ENCODE measurements around the gene RAB5B. TPM values are rescaled to one million over a fixed set of nuclear protein-coding genes. Genes with fewer than 3 reads are reported as not detected.

The RAB5B gene, protein sequence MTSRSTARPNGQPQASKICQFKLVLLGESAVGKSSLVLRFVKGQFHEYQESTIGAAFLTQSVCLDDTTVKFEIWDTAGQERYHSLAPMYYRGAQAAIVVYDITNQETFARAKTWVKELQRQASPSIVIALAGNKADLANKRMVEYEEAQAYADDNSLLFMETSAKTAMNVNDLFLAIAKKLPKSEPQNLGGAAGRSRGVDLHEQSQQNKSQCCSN
- 39.2 and 45.1 TPM in 2 replicates for total RNA-seq (2014; rRNA removed; shearing (Covaris generic))

DNA sequence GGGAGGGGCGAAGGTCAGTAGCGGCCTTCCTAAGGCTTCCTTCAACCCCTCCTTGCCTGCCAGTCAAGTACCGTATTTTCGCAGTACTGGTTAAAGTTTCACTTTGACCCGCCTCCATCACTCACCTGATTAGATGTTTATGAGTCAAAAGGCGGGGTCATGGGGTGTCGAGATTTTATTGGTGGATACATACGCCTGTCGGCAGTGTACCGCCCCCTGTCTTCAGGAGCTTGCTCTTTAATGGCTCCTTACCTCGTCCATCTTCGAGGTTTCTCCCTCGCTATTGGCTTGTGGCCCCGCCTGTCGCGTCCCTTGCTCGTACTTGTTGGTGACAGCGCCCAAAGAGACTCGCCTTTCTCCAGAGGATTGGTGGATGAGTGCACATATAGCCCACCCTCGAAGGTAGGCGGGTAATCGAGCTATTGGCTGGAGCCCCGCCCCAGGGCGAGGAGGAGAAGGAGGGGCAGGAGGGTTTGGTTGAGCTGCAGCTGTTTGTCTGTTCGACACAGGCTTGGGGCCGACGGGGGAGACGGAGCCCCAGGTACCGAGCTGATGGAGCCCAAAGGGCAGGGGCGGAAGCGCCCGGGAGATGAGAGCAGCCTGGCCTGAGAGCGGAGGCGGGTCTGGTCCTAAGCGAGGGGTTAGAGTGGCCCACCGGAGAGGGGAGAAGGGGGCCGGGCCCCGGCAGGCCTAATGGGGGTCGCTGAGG is at the start of gene RAB5B:
RAB5B (plus strand) TSS at position 480 of the 709 bp plus-strand sequence. CDS start 12,883 bp downstream, outside the sequence.
- peak; percentile 100 for DNase-seq (ENCODE audit: low read depth)

DNA sequence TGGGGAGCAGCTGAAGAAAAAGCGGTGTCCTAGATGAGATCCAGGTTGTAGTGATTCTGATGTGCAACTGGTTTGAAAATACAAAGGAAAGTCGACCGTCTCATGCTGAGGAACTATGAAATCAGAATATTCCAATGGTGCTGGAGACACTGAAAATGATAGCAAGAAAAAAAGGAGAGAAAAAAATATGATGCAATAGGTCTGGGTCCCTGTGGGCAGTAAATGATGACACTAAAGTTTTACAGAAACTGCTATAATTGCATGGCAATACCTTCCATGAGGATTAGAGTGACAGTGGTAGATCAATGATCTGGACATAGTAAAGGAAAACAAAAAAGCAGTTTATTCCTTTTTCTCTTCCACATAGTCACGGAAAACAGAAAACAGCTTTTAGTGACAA is 48.5 kb upstream of the RAB5B start:
- no peak for DNase-seq (ENCODE audit: low read depth)

DNA sequence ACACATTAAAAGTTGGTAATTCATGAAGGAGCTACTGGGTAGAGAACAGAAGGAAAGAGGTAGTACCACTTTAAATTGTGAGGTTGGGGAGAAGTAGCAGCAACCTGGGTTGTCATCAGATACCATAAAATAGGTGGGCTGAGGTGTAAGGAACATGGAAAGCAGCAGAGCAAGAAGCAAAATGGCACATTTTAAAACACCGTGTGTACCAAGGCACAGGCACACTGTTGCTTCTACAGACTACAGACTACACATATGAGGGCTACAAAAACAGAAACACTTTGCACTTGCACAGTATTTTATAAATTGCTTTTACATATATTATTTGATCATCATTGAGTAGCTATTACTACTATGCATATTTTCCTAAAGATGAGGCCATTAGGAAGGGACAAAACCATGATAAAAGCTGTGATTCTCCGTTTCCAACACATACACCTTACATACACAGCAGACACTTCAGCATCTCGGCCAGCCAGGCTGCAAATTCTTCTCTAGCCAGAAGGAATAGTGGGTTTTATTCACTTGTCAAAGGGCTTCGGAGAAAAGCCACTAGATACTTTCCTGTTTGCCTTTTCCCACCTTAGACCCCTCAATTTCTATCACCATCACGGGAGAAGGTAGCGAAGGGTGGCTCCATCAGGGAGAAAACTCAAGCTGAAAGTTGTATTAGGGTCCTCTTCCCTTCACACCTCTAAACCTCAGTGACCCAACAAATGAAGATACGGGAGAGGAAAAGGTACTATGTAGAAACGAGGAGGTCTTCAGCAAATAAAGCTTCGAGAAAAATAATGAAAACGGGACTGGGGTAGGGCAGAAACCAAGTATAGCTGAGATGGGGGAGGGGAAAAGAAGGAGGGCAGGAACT is 47.8 kb upstream of the RAB5B start:
- DNase-seq (ENCODE audit: low read depth) = no peak

DNA sequence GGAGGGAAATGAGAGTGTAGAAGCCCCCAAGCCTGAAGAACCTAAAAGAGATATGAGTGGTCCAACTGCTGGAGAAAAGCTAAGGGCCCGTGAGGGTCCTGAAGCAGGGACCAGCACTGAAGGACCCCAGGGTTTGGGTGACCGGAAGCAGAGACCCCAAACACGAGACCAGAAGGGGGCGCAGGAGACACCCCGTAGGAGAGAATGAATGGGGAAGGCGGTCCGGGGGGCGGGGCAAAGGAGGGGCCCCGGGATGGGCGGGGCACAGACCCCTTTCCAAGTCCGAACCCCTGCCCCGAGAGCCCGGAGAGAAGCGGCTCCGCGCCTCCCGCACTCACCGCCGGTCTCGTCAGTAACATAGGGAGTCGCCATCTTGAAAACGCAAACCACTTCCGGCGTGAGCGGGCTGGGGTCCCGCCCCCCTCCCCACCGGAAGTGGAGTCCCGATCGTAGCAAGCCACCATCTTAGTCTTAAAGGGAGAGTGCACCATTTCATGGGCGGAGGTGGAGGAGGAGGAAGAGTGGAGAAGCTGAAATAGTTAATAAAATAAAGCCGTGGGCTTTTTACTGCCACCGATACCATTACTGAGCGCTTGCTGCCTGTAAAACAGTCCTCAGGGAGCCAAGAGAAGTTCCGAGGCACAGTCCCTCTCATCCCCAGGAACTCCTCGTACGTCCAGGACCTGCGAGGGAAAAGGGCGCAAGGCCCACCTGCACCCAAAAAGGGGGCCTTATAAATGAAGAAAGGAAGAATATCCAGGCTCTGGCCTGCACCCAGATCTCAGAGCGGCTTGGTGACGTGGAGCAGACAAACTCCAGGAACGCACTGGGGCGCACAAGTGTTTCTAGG is 46.9 kb upstream of the RAB5B start:
- DNase-seq (ENCODE audit: low read depth) = peak; percentile 88

DNA sequence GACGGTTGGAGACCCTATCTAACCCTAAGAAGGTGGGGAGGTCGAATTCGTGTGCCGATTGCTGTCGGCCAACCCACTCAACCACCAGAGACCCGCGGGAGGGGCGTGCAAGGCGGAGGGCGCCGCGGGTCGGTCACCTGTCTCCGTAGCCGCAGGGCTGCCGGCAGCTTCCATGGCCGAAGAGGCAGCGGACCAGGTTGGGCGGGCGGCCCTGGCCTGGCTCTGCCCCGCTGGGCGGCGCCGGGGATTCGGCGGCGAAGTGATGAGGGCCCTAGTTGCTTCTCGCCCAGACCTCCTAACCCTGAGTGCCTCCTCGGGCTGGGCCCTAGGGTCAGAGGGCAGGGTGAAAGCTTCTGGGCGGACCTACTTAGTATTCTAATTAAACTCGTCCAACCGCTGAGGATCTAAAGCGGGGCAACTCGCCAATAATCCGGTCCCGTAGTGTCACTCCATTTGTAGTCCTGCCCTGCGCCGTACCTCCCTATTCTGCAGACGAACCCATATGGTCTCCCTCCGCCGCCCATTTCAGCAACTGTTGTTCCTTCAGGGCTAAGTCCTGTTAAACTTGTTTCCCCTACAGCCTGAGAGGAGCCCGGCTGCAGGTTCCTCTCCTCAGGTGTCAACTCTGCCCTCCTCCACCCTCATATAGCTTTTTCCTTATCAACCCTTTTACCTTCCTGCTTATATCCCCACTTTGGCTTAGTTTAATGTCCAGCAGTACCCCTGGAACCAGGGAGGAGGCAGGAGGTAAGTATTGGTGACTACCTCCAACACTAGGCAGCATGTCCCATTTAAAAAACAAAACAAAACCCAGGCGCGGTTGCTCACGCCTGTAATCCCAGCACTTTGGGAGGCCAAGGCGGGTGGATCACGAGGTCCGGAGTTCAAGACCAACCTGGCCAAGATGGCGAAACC is 46.0 kb upstream of the RAB5B start, which contains the start of gene PYM1:
PYM1 (minus strand) TSS at position 307 of the 915 bp plus-strand sequence; CDS start at position 174, 133 bp downstream.
- DNase-seq (ENCODE audit: low read depth) = peak; percentile 72

DNA sequence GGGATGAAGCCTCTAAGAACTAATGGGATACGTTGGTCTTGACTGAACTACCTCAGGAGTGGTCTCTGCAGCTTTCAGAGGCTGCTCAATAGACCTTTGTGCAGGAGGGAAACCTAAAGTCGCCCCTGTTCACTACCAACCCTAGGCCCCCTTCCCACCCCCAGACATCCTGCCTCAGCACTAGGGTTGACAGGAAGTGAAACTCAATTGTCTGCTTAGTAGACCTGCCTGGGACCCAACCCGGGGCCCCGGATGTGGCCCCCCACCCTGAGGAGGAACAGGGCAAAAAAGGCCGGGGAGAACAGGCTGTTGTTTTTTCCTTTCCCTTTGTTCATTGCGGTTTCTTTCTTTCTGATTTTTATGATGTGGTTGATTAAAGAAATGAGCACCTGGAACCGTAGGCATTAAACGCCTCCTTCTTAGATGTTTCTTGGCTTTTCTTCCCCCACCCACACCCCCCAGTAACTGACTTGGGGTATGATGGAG is 44.5 kb upstream of the RAB5B start:
- DNase-seq (ENCODE audit: low read depth) = no peak

DNA sequence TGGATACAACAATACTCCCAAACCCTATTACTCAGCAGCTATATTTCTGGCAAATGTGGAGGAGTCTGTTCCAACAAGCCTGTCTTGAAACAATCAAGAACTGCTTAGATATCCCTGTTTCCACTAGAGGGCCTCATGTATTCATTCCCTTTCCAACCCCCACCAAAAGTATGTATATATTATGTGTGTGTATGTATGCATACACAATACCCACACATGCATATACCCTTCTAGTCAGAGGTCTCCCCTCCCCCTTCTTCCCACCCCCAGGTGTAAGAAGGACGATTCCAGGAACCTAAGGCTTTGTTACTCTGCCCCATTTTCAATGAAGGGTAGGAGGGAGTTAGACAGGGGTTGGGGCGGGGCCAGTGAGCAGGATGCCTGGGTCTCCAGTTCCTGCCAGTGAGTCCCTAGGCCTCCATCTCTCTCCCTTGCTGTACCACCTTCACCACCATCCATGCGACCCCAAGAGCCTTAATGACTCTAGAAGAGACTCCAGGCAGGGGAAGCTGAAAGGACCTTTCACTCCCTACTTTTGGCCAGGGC is 43.0 kb upstream of the RAB5B start, which contains the start of gene DGKA:
DGKA (plus strand) TSS at position 392 of the 546 bp plus-strand sequence. CDS start 5,342 bp downstream, outside the sequence.
- DNase-seq (ENCODE audit: low read depth) = peak; percentile 56

DNA sequence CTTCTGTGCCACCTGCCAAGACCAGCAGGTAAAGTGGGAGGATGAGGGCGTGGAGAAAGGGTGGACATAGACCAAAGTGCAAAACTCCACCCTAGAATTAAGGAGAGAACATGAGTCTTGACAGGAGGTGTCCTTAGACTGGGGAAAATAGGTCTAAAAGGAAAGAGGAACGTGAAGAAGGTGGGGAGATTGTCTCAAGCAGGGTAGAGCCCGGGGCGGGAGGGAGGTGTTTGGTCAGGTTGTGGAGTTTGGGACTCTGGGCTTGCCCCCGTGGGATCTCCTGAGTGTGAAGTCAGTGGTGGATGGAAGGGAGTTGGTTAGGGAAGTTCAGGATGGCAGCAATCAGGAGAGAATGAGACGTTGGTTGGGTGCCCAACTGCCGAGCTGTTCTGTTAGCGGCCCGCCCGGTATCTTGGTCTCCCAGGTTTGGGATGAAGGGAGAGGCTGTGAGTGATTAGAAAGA is 42.5 kb upstream of the RAB5B start:
- DNase-seq (ENCODE audit: low read depth) = peak; percentile 16

DNA sequence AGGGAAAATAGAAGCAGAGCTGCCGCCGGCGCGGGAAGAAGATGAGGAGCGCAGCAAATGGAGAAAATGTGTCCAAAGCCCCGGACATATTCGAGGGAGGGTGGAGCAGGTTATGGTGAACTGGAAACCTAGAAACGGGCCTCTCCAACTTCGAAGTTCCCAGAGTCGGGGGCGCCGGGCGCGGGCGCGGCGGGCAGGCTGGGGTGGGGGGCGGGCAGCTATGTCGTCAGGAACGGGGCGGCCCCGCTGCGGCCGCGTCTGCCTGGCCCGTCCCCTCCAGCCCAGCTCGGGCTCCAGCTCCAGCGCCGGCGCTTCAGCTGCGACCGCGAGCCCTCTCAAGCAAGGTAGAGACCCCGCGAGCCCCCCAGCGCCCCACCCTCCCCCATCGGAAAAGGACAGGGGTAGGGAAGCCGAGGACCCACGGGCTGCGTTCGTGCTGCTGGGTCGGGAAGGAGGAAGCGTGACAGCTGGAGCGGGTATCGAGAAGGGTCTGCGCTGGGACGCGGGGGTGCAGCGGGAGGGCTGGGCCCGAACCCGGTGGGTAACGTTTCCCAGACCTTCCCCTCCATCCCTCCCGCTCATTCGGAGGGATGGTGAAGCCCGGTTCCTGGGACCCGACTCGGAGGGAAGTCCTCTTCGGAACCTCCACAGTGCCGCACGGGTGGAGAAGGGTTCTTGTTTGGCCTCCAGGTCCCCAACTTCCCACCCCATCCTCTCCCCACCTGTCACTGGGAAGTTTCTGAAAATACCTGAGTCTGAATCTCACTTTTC is 41.9 kb upstream of the RAB5B start:
- peak; percentile 40 for DNase-seq (ENCODE audit: low read depth)

DNA sequence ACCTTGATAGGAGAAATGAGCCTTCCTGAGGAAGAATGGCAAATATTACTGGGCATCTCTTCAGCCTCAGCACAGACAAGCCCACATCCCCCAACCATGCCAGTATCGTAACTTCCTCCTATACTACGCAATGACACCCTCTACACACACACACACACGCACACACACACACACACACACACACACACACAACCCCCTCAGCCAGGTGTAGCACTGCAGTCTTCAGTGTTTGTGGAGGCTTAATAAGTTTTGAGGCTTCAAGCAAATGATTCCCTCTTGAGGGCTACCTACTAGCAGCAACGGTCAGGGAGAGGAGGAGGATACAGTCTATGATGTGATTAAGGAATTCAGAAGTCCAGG is 41.3 kb upstream of the RAB5B start:
- DNase-seq (ENCODE audit: low read depth) = no peak

DNA sequence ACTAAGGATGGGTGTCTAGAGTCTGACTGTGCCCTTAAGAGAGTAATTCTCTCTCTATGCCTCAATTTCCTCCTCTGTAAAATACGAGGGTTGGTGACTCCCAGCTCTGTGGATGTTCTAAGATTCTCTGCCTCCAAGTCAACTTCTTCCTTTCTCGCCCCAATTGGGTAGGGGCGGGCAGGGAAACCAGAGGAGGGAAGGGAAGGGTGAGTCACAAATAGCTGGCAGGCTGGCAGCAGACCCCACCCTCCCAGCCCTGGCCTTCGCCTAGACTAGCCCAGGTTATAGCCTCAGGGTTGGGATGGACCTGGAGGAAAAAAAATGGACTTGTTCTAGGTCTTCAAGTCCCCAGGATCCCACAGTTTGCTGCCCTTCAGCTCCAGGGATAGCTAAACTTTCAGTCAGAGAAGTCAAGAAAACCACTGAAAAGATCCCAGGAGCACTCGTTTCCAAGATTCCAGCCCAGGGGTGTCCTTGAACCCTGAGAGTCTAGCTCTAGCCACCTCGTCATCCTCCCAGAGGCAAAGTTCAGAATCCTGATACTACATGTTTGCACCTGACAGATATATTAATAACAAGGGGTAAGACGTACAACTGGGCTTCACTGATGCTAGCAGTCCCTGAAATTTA is 40.6 kb upstream of the RAB5B start:
- DNase-seq (ENCODE audit: low read depth) = peak; percentile 63

DNA sequence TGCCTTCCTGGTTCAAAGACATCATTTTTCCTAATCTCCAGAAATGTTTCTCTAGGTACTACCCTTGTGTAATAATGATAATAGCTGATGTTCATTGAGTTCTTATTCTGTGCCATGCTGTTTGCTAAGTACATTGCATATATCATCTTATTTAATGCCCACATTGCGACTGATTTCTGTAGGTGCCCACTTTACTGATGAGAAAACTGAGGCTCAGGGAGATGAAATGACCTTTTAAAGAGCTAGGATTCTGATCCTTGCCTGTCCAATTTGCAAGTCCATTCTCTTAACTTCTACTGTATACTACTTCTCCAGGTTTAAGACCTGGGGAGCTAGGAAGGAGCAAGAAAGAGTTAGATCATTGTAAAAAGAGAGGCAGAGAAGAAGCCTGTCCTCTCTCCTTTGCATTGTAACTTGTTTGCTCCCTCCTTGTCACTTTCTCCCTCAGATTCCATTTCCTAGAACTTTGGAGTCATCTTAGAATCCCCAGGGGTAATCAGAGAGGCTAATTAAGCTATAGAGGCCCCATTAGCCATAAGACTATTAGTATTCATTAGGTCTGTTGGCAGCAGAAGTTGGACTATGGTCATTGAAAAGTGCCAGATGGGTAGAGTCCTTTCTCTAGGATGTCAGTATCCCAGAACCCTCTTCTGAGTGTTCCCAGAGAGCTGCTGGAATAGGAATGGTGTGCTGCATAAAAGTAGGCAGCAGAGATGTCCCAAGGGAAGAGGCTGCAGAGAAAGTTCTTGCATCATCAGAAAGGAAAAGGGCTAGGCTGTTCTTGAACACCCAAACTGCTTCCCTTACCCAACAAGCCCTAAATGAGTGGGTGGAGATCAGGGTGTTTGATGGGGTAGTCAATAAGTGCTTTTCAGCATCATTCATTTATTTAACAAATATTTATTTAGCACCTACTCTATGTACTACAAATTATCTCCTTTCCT is 39.8 kb upstream of the RAB5B start:
- no peak for DNase-seq (ENCODE audit: low read depth)

DNA sequence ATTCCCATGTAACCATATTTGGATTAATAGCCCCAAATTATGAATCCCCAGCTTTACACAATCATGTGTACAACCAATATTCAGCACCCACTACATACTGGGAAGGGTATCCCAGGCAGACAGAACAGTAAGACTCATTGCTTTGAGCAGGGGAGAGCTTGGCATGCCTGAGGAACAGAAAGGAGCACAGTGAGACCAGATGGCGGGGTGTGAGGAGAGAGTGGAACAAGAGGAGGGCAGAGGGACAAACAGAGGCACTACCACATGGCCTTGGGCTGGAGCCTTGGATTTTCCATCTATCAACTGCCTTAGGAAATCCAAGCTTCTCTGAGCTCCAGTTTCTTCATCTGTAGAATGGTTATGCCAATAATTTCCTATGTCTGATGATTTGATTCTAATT is 39.1 kb upstream of the RAB5B start:
- DNase-seq (ENCODE audit: low read depth) = no peak

DNA sequence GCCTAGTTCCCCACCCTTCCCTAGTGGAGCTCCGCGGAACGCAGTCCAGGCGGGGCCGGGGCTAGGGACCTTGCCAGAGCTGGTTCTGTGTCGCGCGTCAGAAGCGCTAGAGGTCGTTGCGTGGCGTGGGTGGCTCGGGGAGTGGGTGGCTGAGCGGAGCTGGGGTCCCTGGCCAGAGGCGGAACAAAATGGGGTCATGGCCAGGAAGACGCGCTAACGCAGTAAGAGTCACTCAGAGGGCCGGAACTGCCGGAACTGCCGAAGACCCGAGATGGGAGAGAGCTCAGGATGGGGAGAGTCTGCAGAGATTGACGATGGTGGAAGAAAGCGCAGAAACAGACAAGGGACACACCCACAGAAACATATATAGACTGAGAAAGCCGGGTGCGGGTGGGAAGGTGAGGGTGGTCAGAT is 38.1 kb upstream of the RAB5B start:
- no peak for DNase-seq (ENCODE audit: low read depth)

DNA sequence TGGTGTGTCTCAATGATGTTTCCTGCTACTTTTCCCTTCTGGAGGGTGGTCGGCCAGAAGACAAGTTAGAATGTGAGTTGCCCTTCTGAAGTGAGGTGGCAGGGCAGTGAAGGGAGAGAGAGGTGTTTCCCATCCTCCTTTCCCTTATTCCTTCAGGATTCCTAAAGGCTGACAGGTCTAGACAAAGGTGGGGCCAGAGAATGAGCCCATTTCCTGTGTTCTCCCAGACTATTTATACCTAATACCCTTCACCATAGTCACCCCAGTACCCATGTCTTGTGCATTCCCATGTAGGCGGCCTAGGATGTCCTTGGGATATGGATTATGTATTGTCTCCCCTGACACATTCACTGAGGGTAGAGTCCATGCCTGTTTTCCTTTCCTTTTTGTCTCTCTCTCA is 35.9 kb upstream of the RAB5B start:
- no peak for DNase-seq (ENCODE audit: low read depth)

DNA sequence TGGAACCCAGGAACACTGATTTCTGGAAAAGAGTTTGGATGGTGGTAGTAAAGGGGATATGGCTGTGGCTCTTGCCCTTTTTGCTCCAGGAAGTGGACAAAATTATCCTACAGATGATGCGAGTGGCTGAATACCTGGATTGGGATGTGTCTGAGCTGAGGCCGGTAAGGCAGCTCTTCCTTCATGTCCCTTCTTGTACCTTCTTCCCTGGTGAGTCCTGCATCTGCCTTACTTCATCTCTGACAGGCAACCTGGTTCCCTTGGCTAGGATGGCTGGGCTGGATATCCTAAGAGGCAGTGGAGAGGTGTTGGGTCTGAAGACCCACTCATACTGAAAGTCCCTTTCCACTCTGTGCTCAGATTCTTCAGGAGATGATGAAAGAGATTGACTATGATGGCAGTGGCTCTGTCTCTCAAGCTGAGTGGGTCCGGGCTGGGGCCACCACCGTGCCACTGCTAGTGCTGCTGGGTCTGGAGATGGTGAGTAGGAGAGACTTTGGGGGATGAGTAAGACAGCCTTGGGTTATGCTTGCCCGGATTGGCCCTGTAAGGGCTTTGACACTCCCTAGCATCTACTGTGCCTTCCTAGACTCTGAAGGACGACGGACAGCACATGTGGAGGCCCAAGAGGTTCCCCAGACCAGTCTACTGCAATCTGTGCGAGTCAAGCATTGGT is 34.9 kb upstream of the RAB5B start:
- no peak for DNase-seq (ENCODE audit: low read depth)
